GM13977 (cell line): ENCODE measurements around the gene RSU1.

Experiments used
- DNase-seq: peaks from one replicate; pipeline ENCODE4 v3.0.0; 2012; ENCODE audit warnings: low spot score
- in situ Hi-C: fragments of 300-500 bp; cut with MboI; formaldehyde crosslinking; loops from one replicate; pipeline ENCODE4 v1.12.0; 2022; ENCODE audit warnings: low sequenced_read_pairs, low pct_unique_long_range_greater_than_20kb, mixed read lengths, inconsistent platforms; ENCODE audit not compliant: unreplicated experiment
- TF ChIP-seq, protein P1 (sequence below): IDR thresholded peaks from 2 replicates; pipeline ENCODE4 v1.5.1; 2012; ENCODE audit warnings: mild to moderate bottlenecking, control low read depth; ENCODE audit not compliant: insufficient read depth; ENCODE audit errors: extremely low read depth, missing control alignments

The RSU1 gene

GRCh38 chr10:16716051-16716450 is 101.2 kb downstream of the RSU1 start:
- in situ Hi-C loops, result no loop called here

DNA sequence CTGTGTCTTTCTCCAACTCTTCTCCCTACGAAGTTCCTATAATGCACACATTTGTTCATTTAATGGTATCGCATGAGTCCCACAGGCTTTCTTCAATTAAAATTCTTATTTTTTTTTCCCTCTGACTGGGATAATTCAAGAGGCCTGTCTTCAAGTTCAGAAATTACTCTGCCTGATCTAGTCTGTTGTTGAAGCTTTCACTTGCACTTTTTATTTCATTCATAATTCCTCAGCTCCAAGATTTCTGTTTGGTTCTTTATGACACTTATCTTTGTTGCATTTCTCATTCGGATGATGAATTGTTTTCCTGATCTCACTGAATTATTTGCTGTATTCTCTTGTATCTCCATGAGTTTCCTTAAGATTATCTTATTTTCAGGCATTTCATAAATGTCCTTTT is 103.9 kb downstream of the RSU1 start:
- DNase-seq, result no peak
- in situ Hi-C loops, result no loop called here

More at GRCh38 chr10:16716051-16716450, 101.2 kb downstream of the RSU1 start:
- DNase-seq, result no peak
- TF ChIP-seq, protein P1, sequence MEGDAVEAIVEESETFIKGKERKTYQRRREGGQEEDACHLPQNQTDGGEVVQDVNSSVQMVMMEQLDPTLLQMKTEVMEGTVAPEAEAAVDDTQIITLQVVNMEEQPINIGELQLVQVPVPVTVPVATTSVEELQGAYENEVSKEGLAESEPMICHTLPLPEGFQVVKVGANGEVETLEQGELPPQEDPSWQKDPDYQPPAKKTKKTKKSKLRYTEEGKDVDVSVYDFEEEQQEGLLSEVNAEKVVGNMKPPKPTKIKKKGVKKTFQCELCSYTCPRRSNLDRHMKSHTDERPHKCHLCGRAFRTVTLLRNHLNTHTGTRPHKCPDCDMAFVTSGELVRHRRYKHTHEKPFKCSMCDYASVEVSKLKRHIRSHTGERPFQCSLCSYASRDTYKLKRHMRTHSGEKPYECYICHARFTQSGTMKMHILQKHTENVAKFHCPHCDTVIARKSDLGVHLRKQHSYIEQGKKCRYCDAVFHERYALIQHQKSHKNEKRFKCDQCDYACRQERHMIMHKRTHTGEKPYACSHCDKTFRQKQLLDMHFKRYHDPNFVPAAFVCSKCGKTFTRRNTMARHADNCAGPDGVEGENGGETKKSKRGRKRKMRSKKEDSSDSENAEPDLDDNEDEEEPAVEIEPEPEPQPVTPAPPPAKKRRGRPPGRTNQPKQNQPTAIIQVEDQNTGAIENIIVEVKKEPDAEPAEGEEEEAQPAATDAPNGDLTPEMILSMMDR, result no peak

DNA sequence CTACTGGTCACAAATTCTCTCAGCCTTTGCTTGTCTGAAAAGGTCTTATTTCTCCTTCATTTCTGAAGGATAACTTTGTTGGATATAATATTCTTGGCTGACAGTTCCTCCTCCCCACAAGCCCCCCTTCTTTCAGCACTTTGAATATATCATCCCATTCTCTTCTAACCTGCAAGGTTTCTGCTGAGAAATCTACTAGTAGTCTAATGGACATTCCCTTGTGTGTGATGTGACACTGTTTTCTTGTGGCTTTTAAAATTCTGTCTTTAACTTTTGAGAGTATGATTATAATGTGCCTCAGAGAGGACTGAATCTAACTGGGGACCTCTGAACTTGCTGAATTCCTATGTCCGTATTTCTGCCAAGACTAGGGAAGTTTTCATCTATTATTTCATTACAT is 104.3 kb downstream of the RSU1 start:
- in situ Hi-C loops, result no loop called here
- TF ChIP-seq, protein P1, result no peak
- no peak for DNase-seq

More for the DNA sequence above, 103.9 kb downstream of the RSU1 start:
- TF ChIP-seq, protein P1, result no peak

GRCh38 chr10:16700331-16700730 is 116.9 kb downstream of the RSU1 start:
- in situ Hi-C loops, result no loop called here
- TF ChIP-seq, protein P1, result no peak
- no peak for DNase-seq

- in situ Hi-C loops, result no loop called here
- TF ChIP-seq, protein P1, result no peak
- no peak for DNase-seq
These were observed 117.7 kb downstream of the RSU1 start for GRCh38 chr10:16699435-16700057.

GRCh38 chr10:16698461-16698860 is 118.8 kb downstream of the RSU1 start:
- TF ChIP-seq, protein P1, result no peak
- in situ Hi-C loops, result no loop called here
- no peak for DNase-seq
